Neural cell (in vitro differentiated cells): ENCODE results near the gene ELMO1. TPM values are rescaled to one million over a fixed set of nuclear protein-coding genes. Genes with fewer than 3 reads are reported as not detected.

ENCODE experiments used
- H2AFZ ChIP-seq: fragments of 200-600, 300-800 bp; sonication (generic), shearing (Covaris generic); 2 replicates; pipeline ENCODE4 v1.6.0; 2014; ENCODE audit warnings: low read depth, mild to moderate bottlenecking, antibody characterized with exemption, low read length, moderate library complexity
- H3F3A ChIP-seq: fragments of 200-600 bp; shearing (Covaris generic); 2 replicates; pipeline ENCODE4 v1.6.1; 2016; ENCODE audit warnings: mild to moderate bottlenecking, moderate library complexity, mixed read lengths, antibody characterized with exemption, low read length; ENCODE audit not compliant: insufficient read depth, poor library complexity, severe bottlenecking
- H3K27ac ChIP-seq: fragments of 200-600, 300-800 bp; sonication (generic), shearing (Covaris generic); 2 replicates; pipeline ENCODE4 v1.5.1; 2014; ENCODE audit warnings: mild to moderate bottlenecking, low read length, moderate library complexity
- H3K27me3 ChIP-seq: fragments of 300-800, 200-600 bp; sonication (generic), shearing (Covaris generic); 2 replicates; pipeline ENCODE4 v1.6.0; 2014; ENCODE audit warnings: mild to moderate bottlenecking, low read depth, low read length, moderate library complexity; ENCODE audit not compliant: insufficient read depth
- H3K36me3 ChIP-seq: fragments of 300-800, 200-600 bp; sonication (generic), shearing (Covaris generic); 2 replicates; pipeline ENCODE4 v1.5.1; 2014; ENCODE audit warnings: mild to moderate bottlenecking, antibody characterized with exemption, low read length, moderate library complexity; ENCODE audit not compliant: insufficient read depth
- H3K4me2 ChIP-seq: fragments of 300-800, 200-600 bp; sonication (generic), shearing (Covaris generic); 2 replicates; pipeline ENCODE4 v1.6.0; 2014; ENCODE audit warnings: mild to moderate bottlenecking, low read length
- H3K4me3 ChIP-seq: fragments of 300-800, 200-600 bp; sonication (generic), shearing (Covaris generic); 2 replicates; pipeline ENCODE4 v1.5.1; 2014; ENCODE audit warnings: mild to moderate bottlenecking, low read length, moderate library complexity
- H3K79me2 ChIP-seq: fragments of 200-600 bp; shearing (Covaris generic); replicated peaks from 2 replicates; pipeline ENCODE4 v1.6.0; 2014; ENCODE audit warnings: mild to moderate bottlenecking, low read length, moderate library complexity; ENCODE audit not compliant: insufficient read depth
- H3K9ac ChIP-seq: fragments of 300-800, 200-600 bp; sonication (generic), shearing (Covaris generic); 2 replicates; pipeline ENCODE4 v1.6.1; 2016; ENCODE audit warnings: mild to moderate bottlenecking, low read length, mixed read lengths
- H3K9me2 ChIP-seq: fragments of 200-600 bp; shearing (Covaris generic); 2 replicates; pipeline ENCODE4 v1.6.1; 2016; ENCODE audit warnings: mild to moderate bottlenecking, low read length, mixed read lengths; ENCODE audit not compliant: insufficient read depth
- H3K9me3 ChIP-seq: fragments of 200-600, 300-800 bp; sonication (generic), shearing (Covaris generic); 2 replicates; pipeline ENCODE4 v1.6.1; 2016; ENCODE audit warnings: mild to moderate bottlenecking, mixed run types, low read length, moderate library complexity, mixed read lengths
- H4K20me1 ChIP-seq: fragments of 200-600 bp; shearing (Covaris generic); 2 replicates; pipeline ENCODE4 v1.6.1; 2016; ENCODE audit warnings: mild to moderate bottlenecking, mixed run types; ENCODE audit not compliant: insufficient read depth
- EP300 ChIP-seq: fragments of 450-650 bp; conservative IDR thresholded peaks from 2 replicates; pipeline ENCODE4 v1.6.1; 2014; ENCODE audit warnings: antibody characterized with exemption, mild to moderate bottlenecking, moderate library complexity; ENCODE audit not compliant: poor library complexity, severe bottlenecking
- EZH2 ChIP-seq: fragments of 200-600, 300-800 bp; shearing (Covaris generic), sonication (generic); IDR thresholded peaks from 2 replicates; pipeline ENCODE4 v1.6.1; 2014; ENCODE audit warnings: antibody characterized with exemption, low read length, borderline replicate concordance, mild to moderate bottlenecking; ENCODE audit not compliant: insufficient read depth, poor library complexity, severe bottlenecking
- MXI1 ChIP-seq: fragments of 450-650 bp; conservative IDR thresholded peaks from 2 replicates; pipeline ENCODE4 v1.6.1; 2014; ENCODE audit warnings: antibody characterized with exemption, mild to moderate bottlenecking; ENCODE audit not compliant: poor library complexity, severe bottlenecking
- POLR2AphosphoS5 ChIP-seq: IDR thresholded peaks from 2 replicates; pipeline ENCODE4 v1.6.1; 2012
- RAD21 ChIP-seq: fragments of 450-650 bp; conservative IDR thresholded peaks from 2 replicates; pipeline ENCODE4 v1.6.1; 2014; ENCODE audit warnings: antibody characterized with exemption, mild to moderate bottlenecking, moderate library complexity
- SMC3 ChIP-seq: fragments of 450-650 bp; conservative IDR thresholded peaks from 2 replicates; pipeline ENCODE4 v1.6.1; 2014; ENCODE audit warnings: antibody characterized with exemption, mild to moderate bottlenecking, moderate library complexity; ENCODE audit not compliant: poor library complexity
- TAF1 ChIP-seq: IDR thresholded peaks from 2 replicates; pipeline ENCODE4 v1.6.1; 2012; ENCODE audit warnings: low read depth
- polyA plus RNA-seq: library from polyadenylated mRNA; depleted of rRNA; stranded (reverse); fragments of >200 nt; gene quantifications from 2 replicates; pipeline ENCODE4 v1.2.3, GENCODE V29; 2014
- TF ChIP-seq, protein P1 (sequence below): IDR thresholded peaks from 2 replicates; pipeline ENCODE4 v1.6.1; 2012; ENCODE audit warnings: borderline replicate concordance
- TF ChIP-seq, protein P2 (sequence below): fragments of 450-650 bp; IDR thresholded peaks from 2 replicates; pipeline ENCODE4 v1.5.1; 2014; ENCODE audit warnings: antibody characterized with exemption, mild to moderate bottlenecking, moderate library complexity; ENCODE audit not compliant: poor library complexity, severe bottlenecking

ELMO1 gene
- polyA plus RNA-seq, 1 donor from 2014 or later = 12.2 TPM

DNA sequence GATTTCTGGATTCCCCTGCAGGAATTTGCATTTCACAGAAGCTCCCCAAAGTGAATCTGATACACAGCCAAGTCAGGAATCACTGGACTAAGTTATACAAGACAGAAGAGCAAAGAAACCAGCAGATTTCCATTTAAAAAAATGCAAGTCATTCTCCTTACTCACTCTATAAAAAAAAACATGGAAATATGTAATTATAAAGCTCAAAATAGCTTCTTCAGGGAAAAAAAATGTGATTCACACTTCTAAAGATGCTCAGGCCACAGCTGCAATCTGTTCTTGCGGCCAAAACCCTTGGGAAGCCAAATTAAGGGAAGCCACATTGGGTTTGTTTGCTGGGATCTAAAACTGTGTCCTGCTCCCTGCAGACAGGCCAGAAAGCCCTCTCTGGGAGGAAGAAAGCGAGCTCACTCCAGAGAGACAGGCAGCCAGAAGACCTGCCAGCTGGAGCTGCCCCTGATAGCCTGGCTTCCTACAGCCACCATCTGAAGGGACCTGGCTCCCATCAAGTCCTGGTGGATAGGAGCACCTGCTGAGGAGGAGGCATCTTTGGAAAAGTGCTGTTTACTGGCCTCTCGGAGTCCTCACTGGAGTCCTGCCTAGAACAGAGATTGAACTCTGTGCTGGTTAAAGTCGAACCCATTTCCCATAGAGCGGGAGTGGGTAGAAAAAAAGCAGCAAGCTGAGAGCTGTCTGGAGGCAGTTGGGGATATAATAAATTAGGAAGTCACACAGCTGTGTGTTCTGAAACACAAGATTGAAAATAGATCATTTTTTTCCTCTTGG lies 365.2 kb downstream of the ELMO1 start:
- H3K27ac ChIP-seq = no peak overlapping the region
- H3K9me2 ChIP-seq = no peaks in the 10 kb centered on the region
- TF ChIP-seq, protein P1, sequence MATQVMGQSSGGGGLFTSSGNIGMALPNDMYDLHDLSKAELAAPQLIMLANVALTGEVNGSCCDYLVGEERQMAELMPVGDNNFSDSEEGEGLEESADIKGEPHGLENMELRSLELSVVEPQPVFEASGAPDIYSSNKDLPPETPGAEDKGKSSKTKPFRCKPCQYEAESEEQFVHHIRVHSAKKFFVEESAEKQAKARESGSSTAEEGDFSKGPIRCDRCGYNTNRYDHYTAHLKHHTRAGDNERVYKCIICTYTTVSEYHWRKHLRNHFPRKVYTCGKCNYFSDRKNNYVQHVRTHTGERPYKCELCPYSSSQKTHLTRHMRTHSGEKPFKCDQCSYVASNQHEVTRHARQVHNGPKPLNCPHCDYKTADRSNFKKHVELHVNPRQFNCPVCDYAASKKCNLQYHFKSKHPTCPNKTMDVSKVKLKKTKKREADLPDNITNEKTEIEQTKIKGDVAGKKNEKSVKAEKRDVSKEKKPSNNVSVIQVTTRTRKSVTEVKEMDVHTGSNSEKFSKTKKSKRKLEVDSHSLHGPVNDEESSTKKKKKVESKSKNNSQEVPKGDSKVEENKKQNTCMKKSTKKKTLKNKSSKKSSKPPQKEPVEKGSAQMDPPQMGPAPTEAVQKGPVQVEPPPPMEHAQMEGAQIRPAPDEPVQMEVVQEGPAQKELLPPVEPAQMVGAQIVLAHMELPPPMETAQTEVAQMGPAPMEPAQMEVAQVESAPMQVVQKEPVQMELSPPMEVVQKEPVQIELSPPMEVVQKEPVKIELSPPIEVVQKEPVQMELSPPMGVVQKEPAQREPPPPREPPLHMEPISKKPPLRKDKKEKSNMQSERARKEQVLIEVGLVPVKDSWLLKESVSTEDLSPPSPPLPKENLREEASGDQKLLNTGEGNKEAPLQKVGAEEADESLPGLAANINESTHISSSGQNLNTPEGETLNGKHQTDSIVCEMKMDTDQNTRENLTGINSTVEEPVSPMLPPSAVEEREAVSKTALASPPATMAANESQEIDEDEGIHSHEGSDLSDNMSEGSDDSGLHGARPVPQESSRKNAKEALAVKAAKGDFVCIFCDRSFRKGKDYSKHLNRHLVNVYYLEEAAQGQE = no peak
- no peak for TF ChIP-seq EZH2
- no peak for TF ChIP-seq RAD21
- no peak for TF ChIP-seq EP300
- TF ChIP-seq, protein P2, sequence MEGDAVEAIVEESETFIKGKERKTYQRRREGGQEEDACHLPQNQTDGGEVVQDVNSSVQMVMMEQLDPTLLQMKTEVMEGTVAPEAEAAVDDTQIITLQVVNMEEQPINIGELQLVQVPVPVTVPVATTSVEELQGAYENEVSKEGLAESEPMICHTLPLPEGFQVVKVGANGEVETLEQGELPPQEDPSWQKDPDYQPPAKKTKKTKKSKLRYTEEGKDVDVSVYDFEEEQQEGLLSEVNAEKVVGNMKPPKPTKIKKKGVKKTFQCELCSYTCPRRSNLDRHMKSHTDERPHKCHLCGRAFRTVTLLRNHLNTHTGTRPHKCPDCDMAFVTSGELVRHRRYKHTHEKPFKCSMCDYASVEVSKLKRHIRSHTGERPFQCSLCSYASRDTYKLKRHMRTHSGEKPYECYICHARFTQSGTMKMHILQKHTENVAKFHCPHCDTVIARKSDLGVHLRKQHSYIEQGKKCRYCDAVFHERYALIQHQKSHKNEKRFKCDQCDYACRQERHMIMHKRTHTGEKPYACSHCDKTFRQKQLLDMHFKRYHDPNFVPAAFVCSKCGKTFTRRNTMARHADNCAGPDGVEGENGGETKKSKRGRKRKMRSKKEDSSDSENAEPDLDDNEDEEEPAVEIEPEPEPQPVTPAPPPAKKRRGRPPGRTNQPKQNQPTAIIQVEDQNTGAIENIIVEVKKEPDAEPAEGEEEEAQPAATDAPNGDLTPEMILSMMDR = no peak
- no peak for TF ChIP-seq MXI1
- TF ChIP-seq SMC3 = no peak
- no peak for TF ChIP-seq POLR2AphosphoS5
- TF ChIP-seq TAF1 = no peak
- no peaks in the 10 kb centered on the region for H3K27me3 ChIP-seq
- no peak overlapping the region for H3K4me3 ChIP-seq
- no peaks in the 10 kb centered on the region for H3F3A ChIP-seq
- H3K79me2 ChIP-seq = no peaks in the 10 kb centered on the region
- no peaks in the 10 kb centered on the region for H3K36me3 ChIP-seq
- no peak overlapping the region for H3K9ac ChIP-seq
- H3K9me3 ChIP-seq = no peaks in the 10 kb centered on the region
- H4K20me1 ChIP-seq = no peaks in the 10 kb centered on the region
- no peak overlapping the region for H3K4me2 ChIP-seq
- no peak overlapping the region for H2AFZ ChIP-seq

DNA sequence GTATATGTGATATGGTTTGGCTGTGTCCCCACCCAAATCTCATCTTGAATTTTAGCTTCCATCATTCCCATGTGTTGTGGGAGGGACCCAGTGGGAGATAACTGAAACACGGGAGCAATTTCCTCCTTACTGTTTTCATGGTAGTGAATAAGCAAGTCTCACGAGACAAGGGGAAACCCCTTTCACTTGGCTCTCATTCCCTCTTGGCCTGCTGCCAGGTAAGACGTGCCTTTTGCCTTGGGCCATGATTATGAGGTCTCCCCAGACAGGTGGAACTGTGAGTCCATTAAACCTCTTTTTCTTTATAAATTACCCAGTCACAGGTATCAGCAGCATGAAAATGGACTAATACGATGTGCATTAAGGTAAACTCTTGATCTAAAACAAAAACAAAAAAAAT lies 367.2 kb downstream of the ELMO1 start:
- Histone ChIP-seq H3K9me2 (no peaks in the 10 kb centered on the region), H3K4me3 (no peak overlapping the region), H3K36me3 (no peaks in the 10 kb centered on the region), H2AFZ (no peak overlapping the region), H3K9me3 (no peaks in the 10 kb centered on the region), H3K27me3 (no peaks in the 10 kb centered on the region), H3K4me2 (no peak overlapping the region), H3K9ac (no peak overlapping the region), H3K79me2 (no peaks in the 10 kb centered on the region), H3K27ac (no peak overlapping the region), H4K20me1 (no peaks in the 10 kb centered on the region), H3F3A (no peaks in the 10 kb centered on the region)
- TF ChIP-seq TAF1 = no peak
- TF ChIP-seq RAD21 = no peak
- TF ChIP-seq, protein P2 = no peak
- TF ChIP-seq EZH2 = no peak
- TF ChIP-seq EP300 = no peak
- no peak for TF ChIP-seq MXI1
- TF ChIP-seq POLR2AphosphoS5 = no peak
- no peak for TF ChIP-seq SMC3
- TF ChIP-seq, protein P1 = no peak
